ENCODE data around the gene SLC22A17. TPM values are rescaled to one million over a fixed set of nuclear protein-coding genes. Genes with fewer than 3 reads are reported as not detected.

Gene SLC22A17
- total and polyA plus RNA-seq, 9 of the 15 experiments (the other 6 are each of a cell fraction or from before 2014, with no cell fraction given) = 0.07 to 0.09 TPM; not detected in 7

DNA sequence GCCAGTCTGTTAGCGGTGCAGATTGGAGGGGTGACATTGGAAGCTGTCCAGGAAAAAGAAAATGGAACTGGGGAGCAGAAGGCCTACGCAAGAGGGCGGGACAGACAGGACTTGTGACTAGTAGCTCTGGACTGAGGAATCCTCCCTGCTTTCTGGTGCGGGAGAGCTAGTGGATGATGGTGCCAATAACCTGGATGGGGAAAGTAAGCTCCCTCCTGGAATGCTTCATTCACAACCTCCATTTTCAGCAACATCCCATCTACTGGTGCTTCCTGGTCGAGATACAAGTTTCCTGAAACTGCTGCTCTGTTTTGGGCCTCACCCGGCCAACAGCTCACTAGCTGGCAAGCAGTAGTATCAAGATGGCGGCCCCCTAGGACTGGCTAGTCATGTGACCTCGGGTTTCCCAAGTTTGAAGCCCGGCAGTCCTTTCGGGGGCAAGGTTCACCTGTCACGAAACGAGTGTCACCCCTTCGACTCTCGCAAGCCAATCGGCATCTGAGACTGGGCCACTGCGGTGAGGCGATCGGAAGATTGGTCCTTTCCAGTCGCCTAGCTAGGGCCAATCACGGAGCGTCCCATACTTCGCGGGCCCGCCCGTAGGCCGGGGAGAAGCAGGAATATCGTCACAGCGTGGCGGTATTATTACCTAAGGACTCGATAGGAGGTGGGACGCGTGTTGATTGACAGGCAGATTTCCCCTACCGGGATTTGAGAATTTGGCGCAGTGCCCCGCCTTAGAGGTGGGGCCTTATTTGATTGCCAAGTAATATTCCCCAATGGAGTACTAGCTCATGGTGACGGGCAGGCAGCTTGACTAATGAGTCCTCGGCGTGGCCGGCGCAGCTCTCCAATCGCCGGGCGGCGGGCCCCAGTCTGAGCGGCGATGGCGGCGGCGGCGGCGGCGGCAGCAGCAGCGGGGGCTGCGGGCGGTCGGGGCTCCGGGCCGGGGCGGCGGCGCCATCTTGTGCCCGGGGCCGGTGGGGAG is 31.8 kb downstream of the SLC22A17 start, which contains the start of gene PABPN1 (continued):
- TF ChIP-seq, protein P1, sequence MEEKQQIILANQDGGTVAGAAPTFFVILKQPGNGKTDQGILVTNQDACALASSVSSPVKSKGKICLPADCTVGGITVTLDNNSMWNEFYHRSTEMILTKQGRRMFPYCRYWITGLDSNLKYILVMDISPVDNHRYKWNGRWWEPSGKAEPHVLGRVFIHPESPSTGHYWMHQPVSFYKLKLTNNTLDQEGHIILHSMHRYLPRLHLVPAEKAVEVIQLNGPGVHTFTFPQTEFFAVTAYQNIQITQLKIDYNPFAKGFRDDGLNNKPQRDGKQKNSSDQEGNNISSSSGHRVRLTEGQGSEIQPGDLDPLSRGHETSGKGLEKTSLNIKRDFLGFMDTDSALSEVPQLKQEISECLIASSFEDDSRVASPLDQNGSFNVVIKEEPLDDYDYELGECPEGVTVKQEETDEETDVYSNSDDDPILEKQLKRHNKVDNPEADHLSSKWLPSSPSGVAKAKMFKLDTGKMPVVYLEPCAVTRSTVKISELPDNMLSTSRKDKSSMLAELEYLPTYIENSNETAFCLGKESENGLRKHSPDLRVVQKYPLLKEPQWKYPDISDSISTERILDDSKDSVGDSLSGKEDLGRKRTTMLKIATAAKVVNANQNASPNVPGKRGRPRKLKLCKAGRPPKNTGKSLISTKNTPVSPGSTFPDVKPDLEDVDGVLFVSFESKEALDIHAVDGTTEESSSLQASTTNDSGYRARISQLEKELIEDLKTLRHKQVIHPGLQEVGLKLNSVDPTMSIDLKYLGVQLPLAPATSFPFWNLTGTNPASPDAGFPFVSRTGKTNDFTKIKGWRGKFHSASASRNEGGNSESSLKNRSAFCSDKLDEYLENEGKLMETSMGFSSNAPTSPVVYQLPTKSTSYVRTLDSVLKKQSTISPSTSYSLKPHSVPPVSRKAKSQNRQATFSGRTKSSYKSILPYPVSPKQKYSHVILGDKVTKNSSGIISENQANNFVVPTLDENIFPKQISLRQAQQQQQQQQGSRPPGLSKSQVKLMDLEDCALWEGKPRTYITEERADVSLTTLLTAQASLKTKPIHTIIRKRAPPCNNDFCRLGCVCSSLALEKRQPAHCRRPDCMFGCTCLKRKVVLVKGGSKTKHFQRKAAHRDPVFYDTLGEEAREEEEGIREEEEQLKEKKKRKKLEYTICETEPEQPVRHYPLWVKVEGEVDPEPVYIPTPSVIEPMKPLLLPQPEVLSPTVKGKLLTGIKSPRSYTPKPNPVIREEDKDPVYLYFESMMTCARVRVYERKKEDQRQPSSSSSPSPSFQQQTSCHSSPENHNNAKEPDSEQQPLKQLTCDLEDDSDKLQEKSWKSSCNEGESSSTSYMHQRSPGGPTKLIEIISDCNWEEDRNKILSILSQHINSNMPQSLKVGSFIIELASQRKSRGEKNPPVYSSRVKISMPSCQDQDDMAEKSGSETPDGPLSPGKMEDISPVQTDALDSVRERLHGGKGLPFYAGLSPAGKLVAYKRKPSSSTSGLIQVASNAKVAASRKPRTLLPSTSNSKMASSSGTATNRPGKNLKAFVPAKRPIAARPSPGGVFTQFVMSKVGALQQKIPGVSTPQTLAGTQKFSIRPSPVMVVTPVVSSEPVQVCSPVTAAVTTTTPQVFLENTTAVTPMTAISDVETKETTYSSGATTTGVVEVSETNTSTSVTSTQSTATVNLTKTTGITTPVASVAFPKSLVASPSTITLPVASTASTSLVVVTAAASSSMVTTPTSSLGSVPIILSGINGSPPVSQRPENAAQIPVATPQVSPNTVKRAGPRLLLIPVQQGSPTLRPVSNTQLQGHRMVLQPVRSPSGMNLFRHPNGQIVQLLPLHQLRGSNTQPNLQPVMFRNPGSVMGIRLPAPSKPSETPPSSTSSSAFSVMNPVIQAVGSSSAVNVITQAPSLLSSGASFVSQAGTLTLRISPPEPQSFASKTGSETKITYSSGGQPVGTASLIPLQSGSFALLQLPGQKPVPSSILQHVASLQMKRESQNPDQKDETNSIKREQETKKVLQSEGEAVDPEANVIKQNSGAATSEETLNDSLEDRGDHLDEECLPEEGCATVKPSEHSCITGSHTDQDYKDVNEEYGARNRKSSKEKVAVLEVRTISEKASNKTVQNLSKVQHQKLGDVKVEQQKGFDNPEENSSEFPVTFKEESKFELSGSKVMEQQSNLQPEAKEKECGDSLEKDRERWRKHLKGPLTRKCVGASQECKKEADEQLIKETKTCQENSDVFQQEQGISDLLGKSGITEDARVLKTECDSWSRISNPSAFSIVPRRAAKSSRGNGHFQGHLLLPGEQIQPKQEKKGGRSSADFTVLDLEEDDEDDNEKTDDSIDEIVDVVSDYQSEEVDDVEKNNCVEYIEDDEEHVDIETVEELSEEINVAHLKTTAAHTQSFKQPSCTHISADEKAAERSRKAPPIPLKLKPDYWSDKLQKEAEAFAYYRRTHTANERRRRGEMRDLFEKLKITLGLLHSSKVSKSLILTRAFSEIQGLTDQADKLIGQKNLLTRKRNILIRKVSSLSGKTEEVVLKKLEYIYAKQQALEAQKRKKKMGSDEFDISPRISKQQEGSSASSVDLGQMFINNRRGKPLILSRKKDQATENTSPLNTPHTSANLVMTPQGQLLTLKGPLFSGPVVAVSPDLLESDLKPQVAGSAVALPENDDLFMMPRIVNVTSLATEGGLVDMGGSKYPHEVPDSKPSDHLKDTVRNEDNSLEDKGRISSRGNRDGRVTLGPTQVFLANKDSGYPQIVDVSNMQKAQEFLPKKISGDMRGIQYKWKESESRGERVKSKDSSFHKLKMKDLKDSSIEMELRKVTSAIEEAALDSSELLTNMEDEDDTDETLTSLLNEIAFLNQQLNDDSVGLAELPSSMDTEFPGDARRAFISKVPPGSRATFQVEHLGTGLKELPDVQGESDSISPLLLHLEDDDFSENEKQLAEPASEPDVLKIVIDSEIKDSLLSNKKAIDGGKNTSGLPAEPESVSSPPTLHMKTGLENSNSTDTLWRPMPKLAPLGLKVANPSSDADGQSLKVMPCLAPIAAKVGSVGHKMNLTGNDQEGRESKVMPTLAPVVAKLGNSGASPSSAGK (IDR thresholded peaks at IDR 0.05) = peak; percentile 81
- TF ChIP-seq TOE1 (IDR thresholded peaks at IDR 0.05; ENCODE audit: borderline replicate concordance) (peak; percentile 99), TOE1 (CRISPR knock-in tag; IDR thresholded peaks at IDR 0.05; ENCODE audit: borderline replicate concordance, low read depth) (no peak), ZNF23 (CRISPR knock-in tag; IDR thresholded peaks at IDR 0.05) (no peak), MEIS2 (IDR thresholded peaks at IDR 0.05; ENCODE audit: partially characterized antibody) (peak; percentile 94), ASH1L (IDR thresholded peaks at IDR 0.05; ENCODE audit: borderline replicate concordance, low read depth, partially characterized antibody) (peak; percentile 98), CGGBP1 (CRISPR knock-in tag; IDR thresholded peaks at IDR 0.05) (peak; percentile 79; the same call in 1 of the 2 replicates), FOXO4 (CRISPR knock-in tag; IDR thresholded peaks at IDR 0.05) (0 out of 2 replicates have a peak, but pooled peaks have one; percentile 46), MECOM (CRISPR knock-in tag; IDR thresholded peaks at IDR 0.05) (no peak), POLR2H (tag; IDR thresholded peaks at IDR 0.05; ENCODE audit: low read depth) (peak; percentile 89)
- TF ChIP-seq, protein P2, sequence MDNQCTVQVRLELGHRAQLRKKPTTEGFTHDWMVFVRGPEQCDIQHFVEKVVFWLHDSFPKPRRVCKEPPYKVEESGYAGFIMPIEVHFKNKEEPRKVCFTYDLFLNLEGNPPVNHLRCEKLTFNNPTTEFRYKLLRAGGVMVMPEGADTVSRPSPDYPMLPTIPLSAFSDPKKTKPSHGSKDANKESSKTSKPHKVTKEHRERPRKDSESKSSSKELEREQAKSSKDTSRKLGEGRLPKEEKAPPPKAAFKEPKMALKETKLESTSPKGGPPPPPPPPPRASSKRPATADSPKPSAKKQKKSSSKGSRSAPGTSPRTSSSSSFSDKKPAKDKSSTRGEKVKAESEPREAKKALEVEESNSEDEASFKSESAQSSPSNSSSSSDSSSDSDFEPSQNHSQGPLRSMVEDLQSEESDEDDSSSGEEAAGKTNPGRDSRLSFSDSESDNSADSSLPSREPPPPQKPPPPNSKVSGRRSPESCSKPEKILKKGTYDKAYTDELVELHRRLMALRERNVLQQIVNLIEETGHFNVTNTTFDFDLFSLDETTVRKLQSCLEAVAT (IDR thresholded peaks at IDR 0.05) = peak in 1 of 2 experiments; percentile 92; a peak in 2 of 4 replicates
